ENCODE data around the gene RIPOR3. TPM values are rescaled to one million over a fixed set of nuclear protein-coding genes. Genes with fewer than 3 reads are reported as not detected.

Gene RIPOR3
- total RNA-seq, 1 donor from 2014 or later = 1.9 TPM

Other genes with a start within 250 kb of the RIPOR3 start
- 22.1 TPM for gene PTPN1, start 181.2 kb downstream of the RIPOR3 start, total RNA-seq (ENCODE audit: insufficient read depth, low replicate concordance)
- gene PARD6B, start 40.0 kb upstream of the RIPOR3 start, total RNA-seq (ENCODE audit: insufficient read depth, low replicate concordance) = 8.4 TPM
- 6.5 TPM for gene BCAS4, start 103.5 kb upstream of the RIPOR3 start, total RNA-seq (ENCODE audit: insufficient read depth, low replicate concordance)
- 38.0 TPM for gene ADNP, start 239.9 kb upstream of the RIPOR3 start, total RNA-seq (ENCODE audit: insufficient read depth, low replicate concordance)

Data from umbilical cord (tissue), 1 donor.